CD14-positive monocyte (primary cell): ENCODE measurements around the gene FRMPD1. TPM values are rescaled to one million over a fixed set of nuclear protein-coding genes. Genes with fewer than 3 reads are reported as not detected.
A peak's percentile ranks its signal among the peaks of the same experiment; 100 is the strongest.

Experiments
- DNase-seq, 3 donors: peaks; one replicate each; pipeline ENCODE4 v3.0.0-alpha.2; 2011 to 2022
- H2AFZ ChIP-seq: 2 replicates; pipeline ENCODE4 v1.6.0; 2012; ENCODE audit warnings: mild to moderate bottlenecking, low read depth, low read length, inconsistent platforms; ENCODE audit not compliant: insufficient read depth, poor library complexity, severe bottlenecking
- H3K27ac ChIP-seq, 2 donors: 1 replicate in 1 of 2; 2 replicates in 1 of 2; pipeline ENCODE4 v1.5.1; 2012 to 2013; ENCODE audit warnings: low read length in 2 of 2, control low read depth in 1 of 2, inconsistent platforms in 1 of 2, low read depth in 1 of 2, mild to moderate bottlenecking in 1 of 2
- H3K27me3 ChIP-seq, 2 donors: one replicate each; pipeline versions ENCODE4 v1.6.0 to v1.6.1; 2011 to 2013; ENCODE audit warnings: low read length in 2 of 2; ENCODE audit not compliant: control insufficient read depth in 2 of 2, insufficient read depth in 2 of 2
- H3K36me3 ChIP-seq, 2 donors: replicated peaks in 1 of 2; 1 replicate in 1 of 2; 2 replicates in 1 of 2; pipeline versions ENCODE4 v1.5.1 to v1.6.1; 2012 to 2013; ENCODE audit warnings: low read length in 2 of 2, control low read depth in 1 of 2, inconsistent platforms in 1 of 2, mild to moderate bottlenecking in 1 of 2; ENCODE audit not compliant: insufficient read depth in 2 of 2, control insufficient read depth in 1 of 2
- H3K4me1 ChIP-seq, 2 donors: 1 replicate in 1 of 2; 2 replicates in 1 of 2; pipeline versions ENCODE4 v1.5.1 to v1.6.1; 2012 to 2013; ENCODE audit warnings: low read length in 2 of 2, control low read depth in 1 of 2, inconsistent platforms in 1 of 2, mild to moderate bottlenecking in 1 of 2, moderate library complexity in 1 of 2; ENCODE audit not compliant: insufficient read depth in 2 of 2, control insufficient read depth in 1 of 2
- H3K4me2 ChIP-seq: replicated peaks from 2 replicates; pipeline ENCODE3; 2012; ENCODE audit warnings: low read length, moderate library complexity, mild to moderate bottlenecking; ENCODE audit not compliant: poor library complexity, severe bottlenecking; ENCODE audit errors: extremely low read depth
- H3K4me3 ChIP-seq, 3 experiments: fragments of 200-600 bp in 1 of 3; sonication (generic) in 1 of 3; replicated peaks in 1 of 3; 1 replicate in 2 of 3; 2 replicates in 1 of 3; pipeline ENCODE4 v1.5.1; 2011 to 2013; ENCODE audit warnings: low read length in 3 of 3, mild to moderate bottlenecking in 3 of 3, control low read depth in 2 of 3, low read depth in 2 of 3, inconsistent platforms in 1 of 3, moderate library complexity in 1 of 3
- H3K79me2 ChIP-seq: 2 replicates; pipeline ENCODE4 v1.6.0; 2012; ENCODE audit warnings: mild to moderate bottlenecking, control low read depth, inconsistent platforms, low read length, moderate library complexity; ENCODE audit not compliant: insufficient read depth
- H3K9ac ChIP-seq: 2 replicates; pipeline ENCODE4 v1.6.0; 2017; ENCODE audit warnings: low read length, mild to moderate bottlenecking; ENCODE audit not compliant: insufficient read depth, poor library complexity, severe bottlenecking
- H3K9me3 ChIP-seq, 2 donors: replicated peaks in 1 of 2; 1 replicate in 1 of 2; 2 replicates in 1 of 2; pipeline versions ENCODE4 v1.5.1 to v1.6.1; 2012 to 2013; ENCODE audit warnings: low read length in 2 of 2, control low read depth in 1 of 2; ENCODE audit not compliant: control insufficient read depth in 1 of 2, insufficient read depth in 1 of 2
- H4K20me1 ChIP-seq: 2 replicates; pipeline ENCODE4 v1.6.0; 2012; ENCODE audit warnings: mild to moderate bottlenecking, low read length, control low read depth, moderate library complexity; ENCODE audit not compliant: insufficient read depth
- H3K27ac Mint-ChIP-seq, 7 donors: one replicate each; pipeline ENCODE4 v1.8.0; 2020; ENCODE audit warnings: mild to moderate bottlenecking in 7 of 7, mixed read lengths in 7 of 7, moderate library complexity in 6 of 7, inconsistent platforms in 2 of 7
- H3K27me3 Mint-ChIP-seq, 3 donors: one replicate each; pipeline ENCODE4 v1.8.0; 2021 to 2022; ENCODE audit warnings: low read depth in 3 of 3, mild to moderate bottlenecking in 3 of 3, mixed read lengths in 3 of 3, moderate library complexity in 3 of 3, inconsistent platforms in 1 of 3
- H3K36me3 Mint-ChIP-seq, 2 donors: one replicate each; pipeline ENCODE4 v1.8.0; 2020; ENCODE audit warnings: mixed read lengths in 2 of 2, inconsistent platforms in 1 of 2, mild to moderate bottlenecking in 1 of 2
- H3K4me1 Mint-ChIP-seq: one replicate; pipeline ENCODE4 v1.8.0; 2020; ENCODE audit warnings: mild to moderate bottlenecking, mixed read lengths
- H3K4me3 Mint-ChIP-seq, 2 donors: one replicate each; pipeline ENCODE4 v1.8.0; 2020; ENCODE audit warnings: mild to moderate bottlenecking in 2 of 2, mixed read lengths in 2 of 2, moderate library complexity in 1 of 2
- H3K9me3 Mint-ChIP-seq, 7 donors: one replicate each; pipeline ENCODE4 v1.8.0; 2020 to 2022; ENCODE audit warnings: mixed read lengths in 7 of 7, mild to moderate bottlenecking in 6 of 7, moderate library complexity in 6 of 7, inconsistent platforms in 2 of 7
- WGBS: methylation state at CpG from one replicate; pipeline ENCODE4 v1.1.5; 2013; ENCODE audit warnings: missing lambda C conversion rate; ENCODE audit not compliant: insufficient coverage; 5-methylcytosine and 5-hydroxymethylcytosine counted together
- intact Hi-C, 2 donors: fragments of 100-400 bp; cut with micrococcal nuclease; formaldehyde crosslinking; loops; one replicate each; pipeline versions ENCODE4 v1.15.0 to v1.15.1; 2023
- polyA plus RNA-seq, 3 donors: library from polyadenylated mRNA; depleted of rRNA in 1 of 3; unstranded in 2 of 3; stranded (reverse) in 1 of 3; fragments of 300-500 nt in 2 of 3; fragments of >200 nt in 1 of 3; fragmentation: Illumina TruSeq in 2 of 3; gene quantifications; 1 replicate in 2 of 3; 2 replicates in 1 of 3; pipeline ENCODE4 v1.2.3, GENCODE V29; 2012 to 2021
- TF ChIP-seq, protein P1 (sequence below): fragments of 200-600 bp; IDR thresholded peaks from one replicate; pipeline ENCODE4 v1.8.0; 2022; ENCODE audit warnings: antibody characterized with exemption, mild to moderate bottlenecking

The FRMPD1 gene
- polyA plus RNA-seq, 3 donors: 0.03 TPM; not detected in 2

DNA sequence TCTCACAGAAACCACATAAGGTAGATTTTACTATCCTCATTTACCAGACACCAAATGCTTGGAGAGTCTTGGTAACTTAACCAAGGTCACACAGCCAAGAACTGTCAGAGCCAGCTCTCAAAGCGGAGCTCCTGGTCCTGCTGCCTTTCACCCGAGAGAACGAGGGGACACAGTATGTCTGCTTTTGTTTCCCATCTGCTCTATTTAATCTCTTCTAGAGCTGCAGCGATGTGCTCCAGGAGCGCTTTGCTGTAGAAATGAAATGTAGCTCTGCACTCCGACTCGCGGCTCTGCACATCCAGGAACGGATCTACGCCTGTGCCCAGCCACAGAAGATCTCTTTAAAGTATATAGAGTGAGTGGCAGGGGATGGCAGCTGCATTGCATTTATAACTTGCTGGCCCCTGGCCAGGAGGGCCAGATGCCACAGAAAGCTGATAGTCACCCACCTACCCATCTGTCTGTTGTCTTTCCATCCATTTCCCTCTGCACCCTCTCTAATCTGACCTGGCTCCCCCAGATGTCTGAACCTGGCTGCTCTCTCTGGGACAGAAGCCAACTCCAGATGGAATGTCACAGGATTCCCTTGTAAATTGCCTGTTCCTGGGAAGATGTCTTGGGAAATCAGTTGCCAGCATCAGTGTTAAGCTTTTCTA is 81.5 kb downstream of the FRMPD1 start:
- TF ChIP-seq, protein P1, sequence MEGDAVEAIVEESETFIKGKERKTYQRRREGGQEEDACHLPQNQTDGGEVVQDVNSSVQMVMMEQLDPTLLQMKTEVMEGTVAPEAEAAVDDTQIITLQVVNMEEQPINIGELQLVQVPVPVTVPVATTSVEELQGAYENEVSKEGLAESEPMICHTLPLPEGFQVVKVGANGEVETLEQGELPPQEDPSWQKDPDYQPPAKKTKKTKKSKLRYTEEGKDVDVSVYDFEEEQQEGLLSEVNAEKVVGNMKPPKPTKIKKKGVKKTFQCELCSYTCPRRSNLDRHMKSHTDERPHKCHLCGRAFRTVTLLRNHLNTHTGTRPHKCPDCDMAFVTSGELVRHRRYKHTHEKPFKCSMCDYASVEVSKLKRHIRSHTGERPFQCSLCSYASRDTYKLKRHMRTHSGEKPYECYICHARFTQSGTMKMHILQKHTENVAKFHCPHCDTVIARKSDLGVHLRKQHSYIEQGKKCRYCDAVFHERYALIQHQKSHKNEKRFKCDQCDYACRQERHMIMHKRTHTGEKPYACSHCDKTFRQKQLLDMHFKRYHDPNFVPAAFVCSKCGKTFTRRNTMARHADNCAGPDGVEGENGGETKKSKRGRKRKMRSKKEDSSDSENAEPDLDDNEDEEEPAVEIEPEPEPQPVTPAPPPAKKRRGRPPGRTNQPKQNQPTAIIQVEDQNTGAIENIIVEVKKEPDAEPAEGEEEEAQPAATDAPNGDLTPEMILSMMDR: no peak

GRCh38 chr9:37732952-37733351 is 82.2 kb downstream of the FRMPD1 start:
- whole genome bisulfite sequencing: 60% methylated on average over 1 of the region's 2 CpGs
- Histone ChIP-seq H3K4me2 (no peak overlapping the region), H3K9ac (no peak overlapping the region), H3K9me3 (no peaks in the 10 kb centered on the region), H3K27me3 (no peaks in the 10 kb centered on the region), H2AFZ (no peak overlapping the region), H4K20me1 (no peaks in the 10 kb centered on the region), H3K27ac (no peak overlapping the region), H3K36me3 (no peaks in the 10 kb centered on the region), H3K4me3 (no peak overlapping the region), H3K4me1 (no peaks in the 10 kb centered on the region), H3K79me2 (no peaks in the 10 kb centered on the region)
- Mint-ChIP-seq H3K27me3 (peaks cover 0 to 8% (median 4%) of the 10 kb centered on the region in 3 donors), H3K4me1 (no peaks in the 10 kb centered on the region), H3K36me3 (no peaks in the 10 kb centered on the region), H3K4me3 (no peak overlapping the region), H3K9me3 (peaks cover 0 to 1% (median 0%) of the 10 kb centered on the region in 7 donors), H3K27ac (no peak overlapping the region)
- TF ChIP-seq, protein P1: no peak
- no peak for DNase-seq
- intact Hi-C loops: no loop called here

More for the DNA sequence above, 81.5 kb downstream of the FRMPD1 start:
- Histone ChIP-seq H2AFZ (no peak overlapping the region), H3K36me3 (no peaks in the 10 kb centered on the region), H3K9ac (no peak overlapping the region), H3K4me2 (no peak overlapping the region), H3K4me3 (no peak overlapping the region), H3K79me2 (no peaks in the 10 kb centered on the region), H4K20me1 (no peaks in the 10 kb centered on the region), H3K4me1 (no peaks in the 10 kb centered on the region), H3K27ac (no peak overlapping the region), H3K27me3 (no peaks in the 10 kb centered on the region), H3K9me3 (no peaks in the 10 kb centered on the region)
- Mint-ChIP-seq H3K4me3 (peak overlapping the region in 1 of 2 donors; percentile 13), H3K9me3 (peaks cover 0 to 1% (median 0%) of the 10 kb centered on the region in 7 donors), H3K27me3 (peaks cover 0 to 8% (median 4%) of the 10 kb centered on the region in 3 donors), H3K4me1 (no peaks in the 10 kb centered on the region), H3K27ac (no peak overlapping the region), H3K36me3 (no peaks in the 10 kb centered on the region)
- WGBS: 97% methylated on average over 10 of the region's 10 CpGs
- DNase-seq: no peak
- intact Hi-C loops: no loop called here
